Left lobe of liver (tissue), 2 donors: ENCODE data around the gene SULT2B1. TPM values are rescaled to one million over a fixed set of nuclear protein-coding genes. Genes with fewer than 3 reads are reported as not detected.
A peak's percentile ranks its signal among the peaks of the same experiment; 100 is the strongest.
"Not testable (repeated sequence)": the region's sequence is repeated elsewhere in the genome, so short reads cannot be mapped to it uniquely, and the experiment has no call there.

ENCODE experiments used
- ATAC-seq: fragments of 200-7000 bp; cut with Tn5 transposase; one replicate; pipeline ENCODE4 v1.9.1; 2020; ENCODE audit warnings: mild to moderate bottlenecking, moderate library complexity
- DNase-seq: peaks from one replicate; pipeline ENCODE4 v3.0.0-alpha.2; 2020; ENCODE audit warnings: low spot score
- total RNA-seq: library from RNA; stranded (reverse); gene quantifications from one replicate; pipeline ENCODE4 v1.2.1, GENCODE V29; 2021
- donor health status: DM: no; HTN: no; CAD: no; lungs with moderate emphysema.
- donor health status: DM: no; HTN: yes; CAD: no.

Gene SULT2B1
- total RNA-seq, 1 donor from 2014 or later = not detected

GRCh38 chr19:48556825-48557224 is 4.9 kb downstream of the SULT2B1 start:
- DNase-seq (no peak), ATAC-seq (no peak)

- ATAC-seq = peak; percentile 59
- no peak for DNase-seq
These were observed 6.2 kb downstream of the SULT2B1 start for GRCh38 chr19:48558018-48558684.

- DNase-seq (no peak), ATAC-seq (no peak)
These were observed 8.1 kb downstream of the SULT2B1 start for GRCh38 chr19:48560095-48560530.

- no peak for ATAC-seq
- no peak for DNase-seq
These were observed 9.4 kb downstream of the SULT2B1 start for GRCh38 chr19:48561412-48561811.

- ATAC-seq = no peak
- no peak for DNase-seq
These were observed 13.1 kb downstream of the SULT2B1 start for GRCh38 chr19:48565090-48565489.

- DNase-seq (no peak), ATAC-seq (peak; percentile 48)
These were observed 16.4 kb downstream of the SULT2B1 start for GRCh38 chr19:48568345-48568886.

GRCh38 chr19:48569814-48570213 is 17.8 kb downstream of the SULT2B1 start:
- DNase-seq = no peak
- no peak for ATAC-seq

GRCh38 chr19:48571378-48572162 is 19.6 kb downstream of the SULT2B1 start:
- DNase-seq (no peak), ATAC-seq (peak; percentile 32)

GRCh38 chr19:48573163-48573505 is 21.2 kb downstream of the SULT2B1 start:
- DNase-seq (no peak), ATAC-seq (no peak)

- no peak for ATAC-seq
- no peak for DNase-seq
These were observed 24.1 kb downstream of the SULT2B1 start for GRCh38 chr19:48575931-48576622.

GRCh38 chr19:48577908-48578307 is 25.9 kb downstream of the SULT2B1 start:
- ATAC-seq, DNase-seq: not testable (repeated sequence)

GRCh38 chr19:48578891-48579290 is 26.9 kb downstream of the SULT2B1 start:
- DNase-seq (no peak), ATAC-seq (no peak)

GRCh38 chr19:48582168-48582567 is 30.2 kb downstream of the SULT2B1 start:
- DNase-seq (no peak), ATAC-seq (no peak)

GRCh38 chr19:48587387-48587786 is 35.4 kb downstream of the SULT2B1 start:
- DNase-seq = no peak
- no peak for ATAC-seq

- ATAC-seq (peak; percentile 81), DNase-seq (peak; percentile 88)
These were observed 36.9 kb downstream of the SULT2B1 start for GRCh38 chr19:48588670-48589401.

GRCh38 chr19:48591021-48591420 is 39.0 kb downstream of the SULT2B1 start:
- DNase-seq (no peak), ATAC-seq (no peak)

GRCh38 chr19:48595171-48595570 is 43.2 kb downstream of the SULT2B1 start:
- no peak for ATAC-seq
- no peak for DNase-seq

- ATAC-seq (no peak), DNase-seq (no peak)
These were observed 43.9 kb downstream of the SULT2B1 start for GRCh38 chr19:48595833-48596232.

GRCh38 chr19:48596237-48596636 is 44.3 kb downstream of the SULT2B1 start:
- no peak for DNase-seq

GRCh38 chr19:48596679-48597465 is 44.9 kb downstream of the SULT2B1 start:
- ATAC-seq (no peak), DNase-seq (no peak)

More at GRCh38 chr19:48596237-48596636, 44.3 kb downstream of the SULT2B1 start:
- ATAC-seq = no peak
